Caco-2 (cell line): ENCODE measurements around the gene NANS. TPM values are rescaled to one million over a fixed set of nuclear protein-coding genes. Genes with fewer than 3 reads are reported as not detected.

ENCODE experiments used
- BruUV-seq: library from RNA; stranded (reverse); fragments of 400-500 nt; replicated peaks from 2 replicates; lab custom pipeline; 2021; lab: Mats Ljungman, UMichigan
- CTCF ChIA-PET: fragments of 300-600 bp; sonication (Branson Sonifier 250); formaldehyde crosslinking; loops from one replicate; lab custom pipeline; 2022; ENCODE audit warnings: antibody characterized with exemption; lab: Charles Lee
- POLR2A ChIA-PET: fragments of 300-600 bp; sonication (Branson Sonifier 250); formaldehyde crosslinking; loops from one replicate; lab custom pipeline; 2022; ENCODE audit warnings: antibody characterized with exemption; lab: Charles Lee
- DNase-seq, 2 experiments: peaks; one replicate each; pipeline versions ENCODE4 v3.0.0 to v3.0.0-alpha.2; 2020 to 2022
- H3K27me3 ChIP-seq: replicated peaks from 2 replicates; pipeline ENCODE4 v1.6.0; 2011; ENCODE audit warnings: low read length; ENCODE audit not compliant: control insufficient read depth, insufficient read depth
- H3K36me3 ChIP-seq: 2 replicates; pipeline ENCODE4 v1.5.1; 2011; ENCODE audit warnings: low read length; ENCODE audit not compliant: control insufficient read depth, insufficient read depth
- H3K4me1 ChIP-seq: fragments of 250-450 bp; sonication (Bioruptor Pico); 2 replicates; pipeline ENCODE4 v1.5.1; 2020; ENCODE audit warnings: mild to moderate bottlenecking
- H3K4me3 ChIP-seq: 2 replicates; pipeline ENCODE4 v1.5.1; 2011; ENCODE audit warnings: low read depth, mild to moderate bottlenecking, control low read depth, low read length
- H3K9me3 ChIP-seq: fragments of 250-450 bp; sonication (Bioruptor Pico); 2 replicates; pipeline ENCODE4 v1.5.1; 2020; ENCODE audit warnings: mild to moderate bottlenecking, moderate library complexity
- H3K27ac Mint-ChIP-seq: one replicate; pipeline ENCODE4 v1.8.0; 2022; ENCODE audit warnings: mixed read lengths; ENCODE audit not compliant: unreplicated experiment
- H3K27me3 Mint-ChIP-seq: one replicate; pipeline ENCODE4 v1.8.0; 2022; ENCODE audit warnings: mixed read lengths; ENCODE audit not compliant: insufficient read depth, unreplicated experiment
- H3K36me3 Mint-ChIP-seq: one replicate; pipeline ENCODE4 v1.8.0; 2022; ENCODE audit warnings: mild to moderate bottlenecking, mixed read lengths; ENCODE audit not compliant: insufficient read depth, unreplicated experiment
- H3K4me1 Mint-ChIP-seq: one replicate; pipeline ENCODE4 v1.8.0; 2022; ENCODE audit warnings: low read depth, mixed read lengths; ENCODE audit not compliant: unreplicated experiment
- H3K4me3 Mint-ChIP-seq: one replicate; pipeline ENCODE4 v1.8.0; 2022; ENCODE audit warnings: mild to moderate bottlenecking, moderate library complexity, mixed read lengths; ENCODE audit not compliant: unreplicated experiment
- H3K9me3 Mint-ChIP-seq: one replicate; pipeline ENCODE4 v1.8.0; 2022; ENCODE audit warnings: mixed read lengths; ENCODE audit not compliant: unreplicated experiment
- CTCF ChIP-seq, 2 experiments: fragments of 200-600 bp in 1 of 2; IDR thresholded peaks; 1 replicate in 1 of 2; 2 replicates in 1 of 2; pipeline versions ENCODE4 v1.5.1 to v1.8.0; 2011 to 2022; ENCODE audit warnings: antibody characterized with exemption in 1 of 2, control low read depth in 1 of 2, inconsistent platforms in 1 of 2, low read depth in 1 of 2, low read length in 1 of 2, mild to moderate bottlenecking in 1 of 2, moderate library complexity in 1 of 2; ENCODE audit not compliant: insufficient read depth in 1 of 2, severe bottlenecking in 1 of 2, unreplicated experiment in 1 of 2
- intact Hi-C: fragments of 100-400 bp; cut with micrococcal nuclease; formaldehyde crosslinking; loops from one replicate; pipeline ENCODE4 v1.10.0; 2022; ENCODE audit not compliant: unreplicated experiment
- total RNA-seq: library from RNA; stranded (reverse); gene quantifications from 2 replicates; pipeline ENCODE4 v1.2.3, GENCODE V29; 2022

Gene NANS
- total RNA-seq, 1 experiment from 2014 or later, result 68.7 TPM

DNA sequence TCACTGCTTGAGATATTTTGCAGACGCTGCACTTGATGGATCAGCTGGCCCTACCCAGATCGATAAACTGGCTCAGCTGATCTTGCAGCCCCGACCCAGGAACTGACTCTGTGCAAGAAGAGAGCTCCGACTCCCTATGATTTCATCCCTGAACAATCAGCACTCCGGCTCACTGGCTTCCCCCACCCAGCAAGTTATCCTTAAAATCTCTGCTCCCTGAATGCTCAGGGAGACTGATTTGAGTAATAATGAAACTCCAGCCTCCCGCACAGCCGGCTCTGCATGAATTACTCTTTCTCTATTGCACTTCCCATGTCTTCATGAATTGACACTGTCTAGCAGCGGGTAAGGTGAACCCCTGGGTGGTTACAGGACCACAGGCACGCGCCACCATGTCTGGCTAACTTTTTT, 16.9 kb upstream of the NANS start:
- Mint-ChIP-seq H3K4me1 (no peaks in the 10 kb centered on the region), H3K9me3 (no peaks in the 10 kb centered on the region), H3K27me3 (peaks cover 6% of the 10 kb centered on the region), H3K27ac (no peak overlapping the region), H3K4me3 (no peak overlapping the region), H3K36me3 (no peaks in the 10 kb centered on the region)
- ChIA-PET CTCF (no interaction called here), POLR2A (no interaction called here)
- no peaks in the 10 kb centered on the region for H3K4me1 ChIP-seq
- no TSS peak for BruUV-seq
- intact Hi-C loops, result no loop called here
- no peaks in the 10 kb centered on the region for H3K9me3 ChIP-seq
- TF ChIP-seq CTCF (IDR thresholded peaks at IDR 0.05; ENCODE audit: insufficient read depth in 1 of 2, low read depth in 1 of 2, low read length in 1 of 2, severe bottlenecking in 1 of 2, unreplicated experiment in 1 of 2), result no peak
- H3K4me3 ChIP-seq, result no peak overlapping the region
- no peak for DNase-seq
- H3K27me3 ChIP-seq, result no peaks in the 10 kb centered on the region
- H3K36me3 ChIP-seq, result no peaks in the 10 kb centered on the region

GRCh38 chr9:98040212-98040611, 16.3 kb upstream of the NANS start:
- BruUV-seq, result no TSS peak

DNA sequence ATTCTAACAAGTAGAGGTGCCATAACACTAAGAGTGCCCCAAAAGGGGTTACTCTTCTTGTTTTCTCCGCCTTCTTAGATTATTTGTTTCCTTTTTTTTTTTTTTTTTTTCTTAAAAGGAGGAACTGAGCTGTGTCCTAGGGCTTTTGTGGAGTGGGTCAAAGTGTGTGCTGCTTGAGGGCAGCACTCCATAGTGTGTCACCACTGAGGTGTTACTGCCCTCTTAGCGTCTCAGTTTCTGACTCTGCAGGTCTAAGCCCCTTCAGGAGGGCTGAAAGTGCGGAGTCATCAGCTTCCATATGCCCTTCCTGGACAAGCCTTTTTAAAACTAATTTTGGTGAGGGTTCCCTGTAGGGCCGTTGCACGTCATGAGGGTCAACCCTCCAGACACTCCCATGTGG, 12.6 kb upstream of the NANS start:
- intact Hi-C loops, result no loop called here
- Histone ChIP-seq H3K4me1 (no peaks in the 10 kb centered on the region), H3K27me3 (no peaks in the 10 kb centered on the region), H3K36me3 (no peaks in the 10 kb centered on the region), H3K9me3 (no peaks in the 10 kb centered on the region), H3K4me3 (no peak overlapping the region)
- POLR2A ChIA-PET, result interaction anchor here (0.6 kb wide), 1 partner anchor 344 kb away, joined by 3 read pairs; no protein-coding TSS in a partner anchor
- no peak for TF ChIP-seq CTCF (IDR thresholded peaks at IDR 0.05; ENCODE audit: insufficient read depth in 1 of 2, low read depth in 1 of 2, low read length in 1 of 2, severe bottlenecking in 1 of 2, unreplicated experiment in 1 of 2)
- H3K4me3 Mint-ChIP-seq, result no peak overlapping the region
- H3K27me3 Mint-ChIP-seq, result peaks cover 4% of the 10 kb centered on the region
- H3K9me3 Mint-ChIP-seq, result no peaks in the 10 kb centered on the region
- no peaks in the 10 kb centered on the region for H3K36me3 Mint-ChIP-seq
- no peaks in the 10 kb centered on the region for H3K4me1 Mint-ChIP-seq
- no TSS peak for BruUV-seq
- no peak for DNase-seq
- CTCF ChIA-PET, result interaction anchor here (0.6 to 1.0 kb wide), 2 partner anchors 9 to 15 kb away, joined by 4 read pairs; no protein-coding TSS in a partner anchor
- H3K27ac Mint-ChIP-seq, result no peak overlapping the region

More at GRCh38 chr9:98040212-98040611, 16.3 kb upstream of the NANS start:
- TF ChIP-seq CTCF (IDR thresholded peaks at IDR 0.05; ENCODE audit: insufficient read depth in 1 of 2, low read depth in 1 of 2, low read length in 1 of 2, severe bottlenecking in 1 of 2, unreplicated experiment in 1 of 2), result no peak
- Mint-ChIP-seq H3K27ac (no peak overlapping the region), H3K27me3 (peaks cover 4% of the 10 kb centered on the region), H3K4me1 (no peaks in the 10 kb centered on the region), H3K36me3 (no peaks in the 10 kb centered on the region), H3K9me3 (no peaks in the 10 kb centered on the region), H3K4me3 (no peak overlapping the region)
- Histone ChIP-seq H3K27me3 (no peaks in the 10 kb centered on the region), H3K36me3 (no peaks in the 10 kb centered on the region), H3K4me1 (no peaks in the 10 kb centered on the region), H3K4me3 (no peak overlapping the region), H3K9me3 (no peaks in the 10 kb centered on the region)
- ChIA-PET POLR2A (no interaction called here), CTCF (no interaction called here)
- intact Hi-C loops, result no loop called here
- no peak for DNase-seq
